GM12878 (cell line): ENCODE results near the gene AMMECR1. TPM values are rescaled to one million over a fixed set of nuclear protein-coding genes. Genes with fewer than 3 reads are reported as not detected.
A peak's percentile ranks its signal among the peaks of the same experiment; 100 is the strongest.

ENCODE experiments used
- ATAC-seq: fragments of 200-7000 bp; cut with Tn5 transposase; 3 replicates; pipeline ENCODE4 v1.9.1; 2020; ENCODE audit warnings: mild to moderate bottlenecking, moderate library complexity
- BruUV-seq: library from RNA; stranded (reverse); fragments of 400-500 nt; replicated peaks from 2 replicates; lab custom pipeline; 2021; lab: Mats Ljungman, UMichigan
- CTCF ChIA-PET: fragments of 300-600 bp; sonication (Branson Sonifier 250); formaldehyde crosslinking; extraction: SDS; loops from one replicate; lab custom pipeline; 2021; ENCODE audit warnings: inconsistent platforms; lab: Yijun Ruan, JAX
- POLR2A ChIA-PET: fragments of 350-600 bp; formaldehyde crosslinking; extraction: SDS; loops from one replicate; lab custom pipeline; 2021; ENCODE audit warnings: inconsistent platforms; lab: Charles Lee
- RAD21 ChIA-PET: fragments of 300-600 bp; sonication (Branson Sonifier 250); formaldehyde crosslinking; loops from one replicate; lab custom pipeline; 2023; ENCODE audit warnings: antibody characterized with exemption; ENCODE audit not compliant: unreplicated experiment; lab: Charles Lee
- SMC1A ChIA-PET: fragments of 300-600 bp; sonication (Branson Sonifier 250); formaldehyde crosslinking; loops from one replicate; lab custom pipeline; 2023; ENCODE audit not compliant: unreplicated experiment, uncharacterized antibody; lab: Charles Lee
- DNase-seq: peaks from one replicate; pipeline ENCODE4 v3.0.0-alpha.2; 2011; ENCODE audit warnings: low read depth, low spot score
- FAIRE-seq: peaks from 3 replicates; lab custom pipeline; 2011; peaks lifted over from hg19 to GRCh38; lab: Jason Lieb, UNC
- H2AFZ ChIP-seq: 2 replicates; pipeline ENCODE4 v1.6.0; 2011; ENCODE audit warnings: low read depth, low read length, control low read depth; ENCODE audit not compliant: control insufficient read depth
- H3K27ac ChIP-seq: 2 replicates; pipeline ENCODE4 v1.5.1; 2011; ENCODE audit warnings: control low read depth; ENCODE audit not compliant: control insufficient read depth, insufficient read depth
- H3K27me3 ChIP-seq, 2 experiments: replicated peaks in 1 of 2; 2 replicates each; pipeline versions ENCODE4 v1.6.0 to v1.6.1; 2011; ENCODE audit warnings: low read length in 1 of 2; ENCODE audit not compliant: control insufficient read depth in 2 of 2, insufficient read depth in 2 of 2
- H3K36me3 ChIP-seq, 2 experiments: 2 replicates each; pipeline ENCODE4 v1.5.1; 2011; ENCODE audit warnings: low read length in 1 of 2; ENCODE audit not compliant: control insufficient read depth in 2 of 2, insufficient read depth in 2 of 2
- H3K4me1 ChIP-seq: 2 replicates; pipeline ENCODE4 v1.6.1; 2011; ENCODE audit warnings: mild to moderate bottlenecking, low read length, moderate library complexity, mixed read lengths; ENCODE audit not compliant: control insufficient read depth, insufficient read depth
- H3K4me2 ChIP-seq: 2 replicates; pipeline ENCODE4 v1.6.0; 2011; ENCODE audit warnings: control low read depth; ENCODE audit not compliant: control insufficient read depth, insufficient read depth
- H3K4me3 ChIP-seq: fragments of 200-600 bp; sonication (generic); 2 replicates; pipeline ENCODE4 v1.5.1; 2016
- H3K79me2 ChIP-seq: 2 replicates; pipeline ENCODE4 v1.6.0; 2011; ENCODE audit warnings: low read length; ENCODE audit not compliant: control insufficient read depth, insufficient read depth
- H3K9ac ChIP-seq: 2 replicates; pipeline ENCODE4 v1.8.0; 2011; ENCODE audit warnings: low read length, control low read depth, mixed read lengths; ENCODE audit not compliant: control insufficient read depth, insufficient read depth
- H3K9me3 ChIP-seq: replicated peaks from 3 replicates; pipeline ENCODE4 v1.5.1; 2011; ENCODE audit warnings: mild to moderate bottlenecking, low read length; ENCODE audit not compliant: control insufficient read depth, insufficient read depth
- H4K20me1 ChIP-seq: 2 replicates; pipeline ENCODE4 v1.6.0; 2011; ENCODE audit not compliant: control insufficient read depth, insufficient read depth
- NFIC ChIP-seq: IDR thresholded peaks from 2 replicates; pipeline ENCODE4 v1.6.1; 2012; ENCODE audit warnings: low read depth, mild to moderate bottlenecking, inconsistent platforms, low read length, moderate library complexity
- RELB ChIP-seq: fragments of 450-650 bp; IDR thresholded peaks from 2 replicates; pipeline ENCODE4 v1.6.1; 2017; ENCODE audit warnings: low read depth, mild to moderate bottlenecking, moderate library complexity
- RUNX3 ChIP-seq: IDR thresholded peaks from 2 replicates; pipeline ENCODE4 v1.6.1; 2012; ENCODE audit warnings: low read length, inconsistent platforms
- TCF12 ChIP-seq: IDR thresholded peaks from 2 replicates; pipeline ENCODE4 v1.6.1; 2011; ENCODE audit warnings: low read depth, mild to moderate bottlenecking, low read length
- WRNIP1 ChIP-seq: IDR thresholded peaks from 2 replicates; pipeline ENCODE4 v1.6.1; 2011; ENCODE audit warnings: low read depth, low read length, improper control_type of control experiment, borderline replicate concordance
- ZBTB11 ChIP-seq: fragments of 450-650 bp; formaldehyde crosslinking; IDR thresholded peaks from 2 replicates; pipeline ENCODE4 v1.5.0; 2022; ENCODE audit warnings: mild to moderate bottlenecking, missing genetic modification characterization
- WGBS: methylation state at CpG from one replicate; pipeline ENCODE4 v1.1.6; 2016; ENCODE audit warnings: low lambda C conversion rate; ENCODE audit not compliant: insufficient replicate concordance, insufficient coverage; ENCODE audit errors: missing lambda C conversion rate; 5-methylcytosine and 5-hydroxymethylcytosine counted together
- in situ Hi-C: fragments of 300-500 bp; cut with MboI; formaldehyde crosslinking; loops from 9 replicates; pipeline ENCODE4 v1.14.3; 2018; ENCODE audit warnings: mixed read lengths
- intact Hi-C: fragments of 100-400 bp; cut with micrococcal nuclease; formaldehyde crosslinking; loops from one replicate; pipeline ENCODE4 v1.14.2; 2022; ENCODE audit not compliant: unreplicated experiment
- polyA plus RNA-seq, 11 experiments: library from polyadenylated mRNA; depleted of rRNA in 4 of 11; unstranded in 6 of 11; stranded (reverse) in 5 of 11; fragments of >200 nt; fragmentation: Nextera tagmentation in 4 of 11; fragmentation: Illumina TruSeq in 1 of 11; extraction: Ambion mirVana in 4 of 11; extraction: Trizol in 1 of 11; gene quantifications; 1 replicate in 1 of 11; 2 replicates in 10 of 11; pipeline versions ENCODE4 v1.2.1 to v1.2.3, GENCODE V29; 2011 to 2016; ENCODE audit warnings: inconsistent platforms in 2 of 11, missing spikeins in 2 of 11, low read depth in 1 of 11
- total RNA-seq, 4 experiments: library from RNA; depleted of rRNA in 3 of 4; stranded (reverse); fragments of >200 nt in 3 of 4; fragmentation: Illumina TruSeq in 1 of 4; extraction: Trizol in 1 of 4; gene quantifications; 2 replicates each; pipeline versions ENCODE4 v1.2.1 to v1.2.3, GENCODE V29; 2013 to 2021

The AMMECR1 gene
- total and polyA plus RNA-seq, 10 of the 15 experiments (the other 5 are each of a cell fraction or from before 2014, with no cell fraction given): 4.9 to 25.6 (median 10.7) TPM

- no TSS peak for BruUV-seq
- intact Hi-C loops: no loop called here
- in situ Hi-C loops: no loop called here
- no peak for FAIRE-seq
- ChIA-PET CTCF (interaction anchor here (0.8 to 3.2 kb wide), 8 partner anchors 14 to 153 kb away, joined by 3 to 13 read pairs (median 4); no protein-coding TSS in a partner anchor), POLR2A (interaction anchor here (1.0 to 2.0 kb wide), 3 partner anchors 19 to 139 kb away, joined by 3 to 6 read pairs (median 3); no protein-coding TSS in a partner anchor), RAD21 (interaction anchor here (0.6 to 2.4 kb wide), 5 partner anchors 31 to 139 kb away, joined by 3 to 8 read pairs (median 3); no protein-coding TSS in a partner anchor), SMC1A (interaction anchor here (1.1 to 3.0 kb wide), 10 partner anchors 11 to 146 kb away, joined by 3 to 10 read pairs (median 6); no protein-coding TSS in a partner anchor)
- Histone ChIP-seq H2AFZ (no peak overlapping the region), H3K4me3 (no peak overlapping the region), H3K9ac (no peak overlapping the region), H3K27ac (no peak overlapping the region), H4K20me1 (no peaks in the 10 kb centered on the region), H3K9me3 (no peaks in the 10 kb centered on the region), H3K27me3 (no peaks in the 10 kb centered on the region), H3K4me2 (peak overlapping the region; percentile 13; the same call in 1 of the 2 replicates), H3K4me1 (no peaks in the 10 kb centered on the region), H3K36me3 (no peaks in the 10 kb centered on the region), H3K79me2 (peaks cover 57% of the 10 kb centered on the region)
- ATAC-seq: peak; percentile 89
- TF ChIP-seq NFIC (no peak), WRNIP1 (no peak), TCF12 (0 out of 2 replicates have a peak, but pooled peaks have one; percentile 68), RUNX3 (peak; percentile 45; the same call in 1 of the 2 replicates), ZBTB11 (CRISPR knock-in tag) (no peak), RELB (0 out of 2 replicates have a peak, but pooled peaks have one; percentile 27)
- 0% methylated on average over 1 of the region's 1 CpG for WGBS
- DNase-seq: no peak
These were observed 7.0 kb downstream of the AMMECR1 start for GRCh38 chrX:110310896-110311295.
